Measurements from ENCODE around the gene EEPD1. TPM values are rescaled to one million over a fixed set of nuclear protein-coding genes. Genes with fewer than 3 reads are reported as not detected.

EEPD1 gene
- total RNA-seq, 2 donors from 2014 or later: 8.2 to 10.0 TPM

DNA sequence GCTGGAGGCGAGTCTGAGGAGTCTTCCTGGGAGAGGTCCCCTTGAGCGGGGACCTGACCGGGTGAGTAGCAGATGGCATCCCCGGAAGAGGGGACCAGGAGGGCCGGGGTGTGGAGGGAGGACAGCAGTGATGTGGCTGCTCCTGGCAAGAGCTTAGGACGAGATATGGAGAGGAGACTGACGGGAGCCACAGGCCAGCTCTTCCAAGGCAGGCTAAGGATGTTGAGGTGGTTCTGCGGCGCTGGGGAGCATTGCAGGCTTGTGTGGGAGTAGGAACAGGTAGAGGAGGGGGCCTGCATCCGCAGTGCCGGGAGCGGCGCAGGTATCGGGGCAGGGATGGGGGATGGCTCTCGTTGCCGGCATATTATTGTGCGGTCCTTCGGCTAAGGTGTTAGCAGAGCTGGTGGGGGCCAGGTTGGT, 159.9 kb downstream of the EEPD1 start:
- H3K36me3 ChIP-seq: no peaks in the 10 kb centered on the region
- no peaks in the 10 kb centered on the region for H3K27me3 ChIP-seq
- no peaks in the 10 kb centered on the region for H3K9me3 ChIP-seq
- intact Hi-C loops (cut with DNase I): loop anchor here (10.0 kb wide), 1 partner anchor 608 kb away; no protein-coding TSS in a partner anchor
- no peak overlapping the region for H3K27ac ChIP-seq
- TF ChIP-seq, protein P1, sequence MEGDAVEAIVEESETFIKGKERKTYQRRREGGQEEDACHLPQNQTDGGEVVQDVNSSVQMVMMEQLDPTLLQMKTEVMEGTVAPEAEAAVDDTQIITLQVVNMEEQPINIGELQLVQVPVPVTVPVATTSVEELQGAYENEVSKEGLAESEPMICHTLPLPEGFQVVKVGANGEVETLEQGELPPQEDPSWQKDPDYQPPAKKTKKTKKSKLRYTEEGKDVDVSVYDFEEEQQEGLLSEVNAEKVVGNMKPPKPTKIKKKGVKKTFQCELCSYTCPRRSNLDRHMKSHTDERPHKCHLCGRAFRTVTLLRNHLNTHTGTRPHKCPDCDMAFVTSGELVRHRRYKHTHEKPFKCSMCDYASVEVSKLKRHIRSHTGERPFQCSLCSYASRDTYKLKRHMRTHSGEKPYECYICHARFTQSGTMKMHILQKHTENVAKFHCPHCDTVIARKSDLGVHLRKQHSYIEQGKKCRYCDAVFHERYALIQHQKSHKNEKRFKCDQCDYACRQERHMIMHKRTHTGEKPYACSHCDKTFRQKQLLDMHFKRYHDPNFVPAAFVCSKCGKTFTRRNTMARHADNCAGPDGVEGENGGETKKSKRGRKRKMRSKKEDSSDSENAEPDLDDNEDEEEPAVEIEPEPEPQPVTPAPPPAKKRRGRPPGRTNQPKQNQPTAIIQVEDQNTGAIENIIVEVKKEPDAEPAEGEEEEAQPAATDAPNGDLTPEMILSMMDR (IDR thresholded peaks at IDR 0.05): no peak
- no peaks in the 10 kb centered on the region for H3K4me1 ChIP-seq
- no peak for DNase-seq
- no peak overlapping the region for H3K9ac ChIP-seq (ENCODE audit: low read depth in 2 of 2, low read length in 2 of 2)
- H3K4me3 ChIP-seq: no peak overlapping the region

DNA sequence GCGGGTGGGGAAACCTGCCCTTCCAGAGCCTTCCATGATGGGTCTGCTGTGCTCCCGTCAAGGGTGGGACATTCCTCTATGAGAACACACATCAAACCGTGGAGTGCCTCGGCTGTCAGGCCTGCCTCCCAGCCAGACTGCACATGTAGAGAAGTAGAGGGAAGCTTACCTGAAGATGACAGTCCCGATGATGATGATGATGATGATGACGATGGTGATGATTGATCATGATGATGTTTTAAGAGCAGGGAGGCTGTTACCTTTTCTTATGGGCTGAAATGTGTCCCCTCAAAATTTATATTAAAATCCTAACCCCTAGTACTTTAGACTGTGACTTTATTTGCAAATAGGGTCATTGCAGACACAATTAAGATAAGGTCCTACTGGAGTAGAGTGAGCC, 160.6 kb downstream of the EEPD1 start:
- no peaks in the 10 kb centered on the region for H3K4me1 ChIP-seq
- DNase-seq: no peak
- TF ChIP-seq, protein P1 (IDR thresholded peaks at IDR 0.05): no peak
- H3K27me3 ChIP-seq: no peaks in the 10 kb centered on the region
- no peak overlapping the region for H3K4me3 ChIP-seq
- H3K9me3 ChIP-seq: no peaks in the 10 kb centered on the region
- H3K9ac ChIP-seq (ENCODE audit: low read depth in 2 of 2, low read length in 2 of 2): no peak overlapping the region
- intact Hi-C loops (cut with DNase I): loop anchor here (10.0 kb wide), 1 partner anchor 609 kb away; no protein-coding TSS in a partner anchor
- no peak overlapping the region for H3K27ac ChIP-seq
- no peaks in the 10 kb centered on the region for H3K36me3 ChIP-seq

DNA sequence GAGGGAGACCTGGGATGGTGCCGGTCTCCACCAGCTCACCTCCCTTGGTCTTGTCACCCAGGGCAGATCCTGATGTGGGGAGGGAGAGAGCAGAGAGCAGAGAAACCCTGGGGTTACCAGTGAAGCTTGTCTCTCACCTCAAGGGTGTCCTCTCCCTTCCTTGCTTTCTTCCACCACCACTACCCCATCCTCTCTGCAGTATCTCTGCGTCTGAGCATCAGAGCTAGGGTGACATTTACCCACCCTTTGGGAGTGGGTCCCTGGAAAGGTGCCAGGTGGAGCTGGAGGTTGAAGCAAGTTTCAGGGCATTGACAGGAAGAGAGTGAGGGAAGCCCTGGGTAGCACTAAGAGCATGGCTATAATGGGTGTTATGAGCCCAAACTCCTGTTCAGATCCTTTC, 161.4 kb downstream of the EEPD1 start:
- DNase-seq: no peak
- Histone ChIP-seq H3K27ac (no peak overlapping the region), H3K9ac (ENCODE audit: low read depth in 2 of 2, low read length in 2 of 2) (no peak overlapping the region), H3K36me3 (no peaks in the 10 kb centered on the region), H3K4me3 (no peak overlapping the region), H3K27me3 (no peaks in the 10 kb centered on the region), H3K4me1 (no peaks in the 10 kb centered on the region), H3K9me3 (no peaks in the 10 kb centered on the region)
- intact Hi-C loops (cut with DNase I): loop anchor here (10.0 kb wide), 1 partner anchor 610 kb away; no protein-coding TSS in a partner anchor
- TF ChIP-seq, protein P1 (IDR thresholded peaks at IDR 0.05): no peak

DNA sequence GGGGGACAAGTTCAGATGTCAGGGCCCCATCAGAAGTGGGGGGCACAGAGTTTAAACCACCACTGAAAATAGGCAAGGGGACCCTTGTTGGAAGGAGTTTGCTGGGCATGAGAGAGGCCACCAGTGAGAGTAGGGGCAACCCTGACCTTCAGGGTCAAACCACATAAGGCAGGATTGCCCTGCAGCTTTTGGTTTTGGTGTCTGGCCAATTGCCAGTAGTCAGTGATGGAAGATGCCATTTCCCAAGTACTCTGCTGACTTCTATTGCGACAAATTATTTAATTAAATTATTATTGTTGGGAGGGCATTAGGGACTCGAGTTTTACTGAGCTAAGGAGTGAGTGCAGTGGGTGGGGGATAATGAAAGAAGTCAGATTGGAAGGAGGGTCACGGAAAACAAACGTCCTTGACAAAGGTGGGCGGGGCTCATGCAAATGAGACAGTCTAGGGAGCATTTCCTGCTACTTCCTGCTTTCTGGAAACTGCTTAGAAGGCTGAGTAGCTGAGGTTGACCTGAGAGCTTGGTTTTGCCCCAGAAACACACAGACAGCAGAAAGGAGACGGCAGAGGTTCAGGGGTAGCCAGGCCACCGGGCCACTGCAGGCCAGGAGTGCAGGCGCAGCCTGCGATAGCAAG, 162.4 kb downstream of the EEPD1 start:
- Histone ChIP-seq H3K36me3 (no peaks in the 10 kb centered on the region), H3K27me3 (no peaks in the 10 kb centered on the region), H3K4me1 (no peaks in the 10 kb centered on the region), H3K27ac (no peak overlapping the region), H3K9ac (ENCODE audit: low read depth in 2 of 2, low read length in 2 of 2) (no peak overlapping the region), H3K9me3 (no peaks in the 10 kb centered on the region), H3K4me3 (no peak overlapping the region)
- TF ChIP-seq, protein P1 (IDR thresholded peaks at IDR 0.05): no peak
- peak; percentile 43 for DNase-seq
- intact Hi-C loops (cut with DNase I): loop anchor here (10.0 kb wide), 1 partner anchor 611 kb away; no protein-coding TSS in a partner anchor

DNA sequence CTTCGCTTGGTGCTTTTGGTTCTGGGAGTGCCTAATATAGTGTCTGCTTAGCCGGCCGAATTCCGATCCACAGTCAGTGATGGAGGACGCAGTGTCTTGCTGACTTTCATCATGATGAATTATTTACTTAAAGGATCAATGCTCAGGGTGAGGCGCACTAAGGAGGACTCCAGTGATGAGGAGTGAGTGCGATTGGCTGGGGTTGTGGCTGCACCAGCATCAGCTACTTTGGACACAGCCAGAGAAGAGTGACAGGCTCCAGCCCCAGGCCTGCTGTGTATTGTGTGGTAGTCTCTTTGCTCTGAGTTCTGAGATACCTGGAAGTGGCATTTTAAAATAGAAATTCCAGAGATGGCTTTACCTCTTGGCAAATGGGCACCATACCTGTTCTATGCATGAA, 163.3 kb downstream of the EEPD1 start:
- Histone ChIP-seq H3K27me3 (no peaks in the 10 kb centered on the region), H3K9me3 (no peaks in the 10 kb centered on the region), H3K4me1 (no peaks in the 10 kb centered on the region), H3K36me3 (no peaks in the 10 kb centered on the region), H3K9ac (ENCODE audit: low read depth in 2 of 2, low read length in 2 of 2) (no peak overlapping the region), H3K27ac (no peak overlapping the region), H3K4me3 (no peak overlapping the region)
- TF ChIP-seq, protein P1 (IDR thresholded peaks at IDR 0.05): no peak
- DNase-seq: no peak
- intact Hi-C loops (cut with DNase I): loop anchor here (10.0 kb wide), 1 partner anchor 612 kb away; no protein-coding TSS in a partner anchor
